PC-9 (cell line): Measurements from ENCODE around the gene CEP19. TPM values are rescaled to one million over a fixed set of nuclear protein-coding genes. Genes with fewer than 3 reads are reported as not detected.

Source experiments
- BruUV-seq: library from RNA; stranded (reverse); fragments of 400-500 nt; replicated peaks from 2 replicates; lab custom pipeline; 2021; lab: Mats Ljungman, UMichigan
- CTCF ChIA-PET: fragments of 300-600 bp; sonication (Branson Sonifier 250); formaldehyde crosslinking; loops from one replicate; lab custom pipeline; 2022; ENCODE audit warnings: antibody characterized with exemption; lab: Charles Lee
- POLR2A ChIA-PET: fragments of 300-600 bp; sonication (Branson Sonifier 250); formaldehyde crosslinking; loops from one replicate; lab custom pipeline; 2022; ENCODE audit warnings: antibody characterized with exemption; ENCODE audit not compliant: unreplicated experiment; lab: Charles Lee
- DNase-seq, 2 experiments: peaks; one replicate each; pipeline versions ENCODE4 v3.0.0 to v3.0.0-alpha.2; 2015 to 2022; ENCODE audit warnings: mixed read lengths in 1 of 2
- H2AFZ ChIP-seq: fragments of 200-600 bp; sonication (generic); 2 replicates; pipeline ENCODE4 v1.8.1; 2017; ENCODE audit warnings: antibody characterized with exemption
- H3F3A ChIP-seq: fragments of 200-600 bp; sonication (generic); 2 replicates; pipeline ENCODE4 v1.8.1; 2017; ENCODE audit warnings: antibody characterized with exemption, mild to moderate bottlenecking, low read depth; ENCODE audit not compliant: insufficient read depth
- H3K27ac ChIP-seq: fragments of 200-600 bp; sonication (generic); 2 replicates; pipeline ENCODE4 v1.6.1; 2016; ENCODE audit warnings: mixed run types
- H3K27me3 ChIP-seq: fragments of 200-600 bp; sonication (generic); 2 replicates; pipeline ENCODE4 v1.6.1; 2016; ENCODE audit warnings: low read depth, mixed run types; ENCODE audit not compliant: insufficient read depth
- H3K36me3 ChIP-seq: fragments of 200-600 bp; sonication (generic); 2 replicates; pipeline ENCODE4 v1.6.1; 2016; ENCODE audit warnings: low read depth, mixed run types
- H3K4me1 ChIP-seq: fragments of 200-600 bp; sonication (generic); replicated peaks from 2 replicates; pipeline ENCODE4 v1.6.1; 2016; ENCODE audit warnings: mixed run types; ENCODE audit not compliant: insufficient read depth
- H3K4me2 ChIP-seq: fragments of 200-600 bp; sonication (generic); 2 replicates; pipeline ENCODE4 v1.6.1; 2017; ENCODE audit warnings: mixed run types
- H3K4me3 ChIP-seq: fragments of 200-600 bp; sonication (generic); 2 replicates; pipeline ENCODE4 v1.6.1; 2016; ENCODE audit warnings: mixed run types
- H3K79me2 ChIP-seq: fragments of 200-600 bp; sonication (generic); 2 replicates; pipeline ENCODE4 v1.6.1; 2017; ENCODE audit warnings: low read depth, mixed run types
- H3K9me2 ChIP-seq: fragments of 200-600 bp; sonication (generic); 2 replicates; pipeline ENCODE4 v1.8.1; 2017; ENCODE audit warnings: mild to moderate bottlenecking; ENCODE audit not compliant: insufficient read depth
- H3K9me3 ChIP-seq: fragments of 200-600 bp; sonication (generic); 2 replicates; pipeline ENCODE4 v1.8.1; 2016; ENCODE audit warnings: low read depth; ENCODE audit not compliant: insufficient read depth
- H4K20me1 ChIP-seq: fragments of 200-600 bp; sonication (generic); 2 replicates; pipeline ENCODE4 v1.8.1; 2017; ENCODE audit not compliant: insufficient read depth
- EZH2 ChIP-seq: fragments of 200-600 bp; sonication (generic); IDR thresholded peaks from 2 replicates; pipeline ENCODE4 v1.8.0; 2017; ENCODE audit warnings: antibody characterized with exemption, low read depth
- intact Hi-C: fragments of 100-400 bp; cut with micrococcal nuclease; formaldehyde crosslinking; loops from one replicate; pipeline ENCODE4 v1.10.0; 2022; ENCODE audit not compliant: unreplicated experiment
- total RNA-seq: library from RNA; stranded (reverse); gene quantifications from 2 replicates; pipeline ENCODE4 v1.2.3, GENCODE V29; 2021
- TF ChIP-seq, protein P1 (sequence below): fragments of 200-600 bp; sonication (generic); conservative IDR thresholded peaks from 2 replicates; pipeline ENCODE4 v1.6.1; 2017; ENCODE audit warnings: mixed run types, antibody characterized with exemption, mild to moderate bottlenecking, moderate library complexity

Gene CEP19
- total RNA-seq, 1 experiment from 2014 or later, result 5.5 TPM

DNA sequence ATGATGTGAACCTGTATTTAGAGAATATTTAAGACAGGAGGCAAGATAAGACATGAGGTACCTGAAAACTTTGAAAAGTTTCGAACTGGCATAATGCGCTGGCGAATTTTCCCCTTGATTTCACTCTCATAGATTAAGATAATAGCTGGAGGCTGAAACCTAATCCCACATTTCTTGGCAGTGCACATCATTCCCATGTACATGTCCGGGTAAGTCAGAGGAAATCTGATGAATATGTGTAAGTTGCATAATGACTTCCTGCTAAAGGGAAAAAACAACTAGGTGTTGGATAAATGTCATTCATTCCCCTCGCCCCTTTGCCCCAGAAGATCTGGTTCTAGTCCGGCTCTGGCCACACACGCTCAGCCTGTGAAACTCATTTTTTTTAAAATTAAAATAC, 3.6 kb downstream of the CEP19 start:
- H3K4me2 ChIP-seq, result no peak overlapping the region
- no peaks in the 10 kb centered on the region for H3K9me2 ChIP-seq
- peaks cover 16% of the 10 kb centered on the region for H3K4me1 ChIP-seq
- H3K9me3 ChIP-seq, result no peaks in the 10 kb centered on the region
- no TSS peak for BruUV-seq
- H3K27ac ChIP-seq, result no peak overlapping the region
- CTCF ChIA-PET, result no interaction called here
- H3K36me3 ChIP-seq, result no peaks in the 10 kb centered on the region
- no peak overlapping the region for H3K4me3 ChIP-seq
- H3F3A ChIP-seq, result peaks cover 16% of the 10 kb centered on the region
- TF ChIP-seq EZH2, result no peak
- TF ChIP-seq, protein P1, sequence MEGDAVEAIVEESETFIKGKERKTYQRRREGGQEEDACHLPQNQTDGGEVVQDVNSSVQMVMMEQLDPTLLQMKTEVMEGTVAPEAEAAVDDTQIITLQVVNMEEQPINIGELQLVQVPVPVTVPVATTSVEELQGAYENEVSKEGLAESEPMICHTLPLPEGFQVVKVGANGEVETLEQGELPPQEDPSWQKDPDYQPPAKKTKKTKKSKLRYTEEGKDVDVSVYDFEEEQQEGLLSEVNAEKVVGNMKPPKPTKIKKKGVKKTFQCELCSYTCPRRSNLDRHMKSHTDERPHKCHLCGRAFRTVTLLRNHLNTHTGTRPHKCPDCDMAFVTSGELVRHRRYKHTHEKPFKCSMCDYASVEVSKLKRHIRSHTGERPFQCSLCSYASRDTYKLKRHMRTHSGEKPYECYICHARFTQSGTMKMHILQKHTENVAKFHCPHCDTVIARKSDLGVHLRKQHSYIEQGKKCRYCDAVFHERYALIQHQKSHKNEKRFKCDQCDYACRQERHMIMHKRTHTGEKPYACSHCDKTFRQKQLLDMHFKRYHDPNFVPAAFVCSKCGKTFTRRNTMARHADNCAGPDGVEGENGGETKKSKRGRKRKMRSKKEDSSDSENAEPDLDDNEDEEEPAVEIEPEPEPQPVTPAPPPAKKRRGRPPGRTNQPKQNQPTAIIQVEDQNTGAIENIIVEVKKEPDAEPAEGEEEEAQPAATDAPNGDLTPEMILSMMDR, result no peak
- intact Hi-C loops, result no loop called here
- POLR2A ChIA-PET, result interaction anchor here (0.6 kb wide), 1 partner anchor 576 kb away, joined by 4 read pairs; no protein-coding TSS in a partner anchor
- no peak overlapping the region for H2AFZ ChIP-seq
- peaks cover 10% of the 10 kb centered on the region for H3K79me2 ChIP-seq
- no peaks in the 10 kb centered on the region for H4K20me1 ChIP-seq
- H3K27me3 ChIP-seq, result no peaks in the 10 kb centered on the region
- peak in 1 of 2 experiments; percentile 67 for DNase-seq

DNA sequence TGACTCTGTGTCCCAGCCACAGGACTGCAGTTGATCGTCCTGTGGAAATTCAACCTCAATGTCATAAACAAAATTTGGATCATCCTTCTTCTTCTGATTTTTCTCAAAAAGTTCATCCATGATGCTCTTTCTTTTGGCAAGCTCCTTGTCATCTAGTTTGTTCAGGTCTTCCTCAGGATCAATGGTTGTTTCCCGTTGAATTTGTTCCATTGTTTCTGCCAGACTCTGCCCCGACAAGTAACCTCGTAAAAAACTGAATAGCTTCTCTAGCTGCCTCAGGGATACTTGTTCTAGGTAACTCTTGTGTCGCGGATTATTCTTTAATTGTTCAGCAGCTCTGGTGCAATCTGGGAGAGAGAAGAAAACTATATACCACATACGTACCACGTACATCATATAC, 4.5 kb downstream of the CEP19 start:
- no peaks in the 10 kb centered on the region for H4K20me1 ChIP-seq
- H3F3A ChIP-seq, result peaks cover 10% of the 10 kb centered on the region
- H3K36me3 ChIP-seq, result no peaks in the 10 kb centered on the region
- H3K79me2 ChIP-seq, result 0 out of 2 replicates have a peak, but pooled peaks cover under 1% of the 10 kb centered on the region
- no peaks in the 10 kb centered on the region for H3K9me3 ChIP-seq
- no peak for DNase-seq
- H3K4me3 ChIP-seq, result no peak overlapping the region
- H3K27me3 ChIP-seq, result no peaks in the 10 kb centered on the region
- H3K4me1 ChIP-seq, result peaks cover 10% of the 10 kb centered on the region
- no TSS peak for BruUV-seq
- ChIA-PET CTCF (no interaction called here), POLR2A (interaction anchor here (0.5 to 0.6 kb wide), 3 partner anchors 124 to 179 kb away, joined by 3 to 4 read pairs (median 3); no protein-coding TSS in a partner anchor)
- intact Hi-C loops, result no loop called here
- H2AFZ ChIP-seq, result no peak overlapping the region
- no peak overlapping the region for H3K4me2 ChIP-seq
- no peaks in the 10 kb centered on the region for H3K9me2 ChIP-seq
- no peak overlapping the region for H3K27ac ChIP-seq
- no peak for TF ChIP-seq EZH2
- TF ChIP-seq, protein P1, result no peak

DNA sequence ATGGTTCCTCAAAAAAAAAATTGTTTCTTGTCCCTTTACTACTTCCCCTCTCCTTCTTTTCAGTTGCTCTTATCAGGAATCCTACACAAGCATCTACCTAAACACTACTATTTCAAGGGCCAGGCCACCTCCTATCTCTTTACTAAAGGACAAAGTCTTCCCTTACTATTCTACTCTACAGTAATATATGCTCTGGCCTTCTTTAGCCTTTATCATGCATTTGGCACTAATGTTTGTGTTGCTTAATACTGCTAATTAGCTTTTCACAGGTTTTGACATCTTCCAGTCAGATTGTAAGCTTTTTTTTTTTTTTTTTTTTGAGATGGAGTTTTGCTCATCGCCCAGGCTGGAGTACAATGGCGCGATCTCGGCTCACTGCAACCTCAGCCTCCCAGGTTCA, 5.3 kb downstream of the CEP19 start:
- BruUV-seq, result no TSS peak
- Histone ChIP-seq H3K36me3 (no peaks in the 10 kb centered on the region), H3K4me1 (peaks cover 10% of the 10 kb centered on the region), H3K9me3 (no peaks in the 10 kb centered on the region), H3K9me2 (no peaks in the 10 kb centered on the region), H4K20me1 (no peaks in the 10 kb centered on the region), H3K27me3 (no peaks in the 10 kb centered on the region), H3K27ac (no peak overlapping the region), H3K79me2 (no peaks in the 10 kb centered on the region), H3K4me2 (no peak overlapping the region), H3F3A (peaks cover 8% of the 10 kb centered on the region), H2AFZ (no peak overlapping the region), H3K4me3 (no peak overlapping the region)
- ChIA-PET CTCF (no interaction called here), POLR2A (no interaction called here)
- TF ChIP-seq, protein P1, result no peak
- no peak for TF ChIP-seq EZH2
- DNase-seq, result no peak
- intact Hi-C loops, result no loop called here
